Activated naive CD4-positive, alpha-beta T cell treated with anti-CD3 and anti-CD28 coated beads, Interleukin-2, amount 50 U/mL, for 16 hours (primary cell): Measurements from ENCODE around the gene SEL1L2.
"Not testable (repeated sequence)": the region's sequence is repeated elsewhere in the genome, so short reads cannot be mapped to it uniquely, and the experiment has no call there.

Experiments
- DNase-seq: peaks from one replicate; pipeline ENCODE4 v3.0.0-alpha.2; 2020

The SEL1L2 gene

GRCh38 chr20:13990465-13990864 lies at the start of gene SEL1L2:
Gene SEL1L2 (minus strand): TSS chr20:13990614. CDS start chr20:13990534, 80 bp downstream.
- no peak for DNase-seq

GRCh38 chr20:14036567-14036966 lies 46.2 kb upstream of the SEL1L2 start:
- no peak for DNase-seq

GRCh38 chr20:14033310-14033709 lies 42.9 kb upstream of the SEL1L2 start:
- DNase-seq = no peak

- no peak for DNase-seq
Measured at GRCh38 chr20:14030991-14031390, 40.6 kb upstream of the SEL1L2 start.

GRCh38 chr20:14012671-14013070 lies 22.3 kb upstream of the SEL1L2 start:
- DNase-seq = no peak

GRCh38 chr20:14009208-14009607 lies 18.8 kb upstream of the SEL1L2 start:
- no peak for DNase-seq

GRCh38 chr20:14005996-14006395 lies 15.6 kb upstream of the SEL1L2 start:
- DNase-seq = no peak

GRCh38 chr20:14000917-14001316 lies 10.5 kb upstream of the SEL1L2 start:
- no peak for DNase-seq

GRCh38 chr20:13996265-13996664 lies 5.9 kb upstream of the SEL1L2 start:
- DNase-seq = no peak

- no peak for DNase-seq
Measured at GRCh38 chr20:13995841-13996240, 5.4 kb upstream of the SEL1L2 start.

GRCh38 chr20:13995086-13995665 lies 4.8 kb upstream of the SEL1L2 start, which contains the start of gene MACROD2:
Gene MACROD2 (plus strand): TSS chr20:13995516.
- peak; percentile 22 for DNase-seq

- DNase-seq = not testable (repeated sequence)
Measured at GRCh38 chr20:13991955-13992354, 1.5 kb upstream of the SEL1L2 start.

GRCh38 chr20:13991311-13991710 lies 897 bp upstream of the SEL1L2 start:
- DNase-seq = no peak

GRCh38 chr20:13984211-13984610 lies 6.2 kb downstream of the SEL1L2 start:
- no peak for DNase-seq

- DNase-seq = no peak
Measured at GRCh38 chr20:13960525-13960924, 29.9 kb downstream of the SEL1L2 start.

- DNase-seq = no peak
Measured at GRCh38 chr20:13960119-13960518, 30.3 kb downstream of the SEL1L2 start.

- DNase-seq = no peak
Measured at GRCh38 chr20:13953227-13953626, 37.2 kb downstream of the SEL1L2 start.

- no peak for DNase-seq
Measured at GRCh38 chr20:13947719-13948118, 42.7 kb downstream of the SEL1L2 start.

GRCh38 chr20:13941031-13941430 lies 49.4 kb downstream of the SEL1L2 start:
- no peak for DNase-seq

- no peak for DNase-seq
Measured at GRCh38 chr20:13936781-13937576, 53.4 kb downstream of the SEL1L2 start.

GRCh38 chr20:13934992-13935894 lies 55.2 kb downstream of the SEL1L2 start:
- DNase-seq = no peak

GRCh38 chr20:13930281-13930680 lies 60.1 kb downstream of the SEL1L2 start:
- no peak for DNase-seq

- DNase-seq = no peak
Measured at GRCh38 chr20:13929836-13930235, 60.6 kb downstream of the SEL1L2 start.
